D721Med (cell line): Measurements from ENCODE around the gene P2RY8.
"Not testable (repeated sequence)": the region's sequence is repeated elsewhere in the genome, so short reads cannot be mapped to it uniquely, and the experiment has no call there.

Source experiments
- DNase-seq: peaks from one replicate; pipeline ENCODE4 v3.0.0; 2011; ENCODE audit warnings: low spot score; ENCODE audit not compliant: insufficient read length
- FAIRE-seq: peaks from 2 replicates; lab custom pipeline; 2011; peaks lifted over from hg19 to GRCh38; lab: Jason Lieb, UNC
- TF ChIP-seq, protein P1 (sequence below): IDR thresholded peaks from 2 replicates; pipeline ENCODE4 v1.5.1; 2012; ENCODE audit warnings: mild to moderate bottlenecking, control low read depth; ENCODE audit not compliant: insufficient read depth; ENCODE audit errors: missing control alignments

Gene P2RY8

DNA sequence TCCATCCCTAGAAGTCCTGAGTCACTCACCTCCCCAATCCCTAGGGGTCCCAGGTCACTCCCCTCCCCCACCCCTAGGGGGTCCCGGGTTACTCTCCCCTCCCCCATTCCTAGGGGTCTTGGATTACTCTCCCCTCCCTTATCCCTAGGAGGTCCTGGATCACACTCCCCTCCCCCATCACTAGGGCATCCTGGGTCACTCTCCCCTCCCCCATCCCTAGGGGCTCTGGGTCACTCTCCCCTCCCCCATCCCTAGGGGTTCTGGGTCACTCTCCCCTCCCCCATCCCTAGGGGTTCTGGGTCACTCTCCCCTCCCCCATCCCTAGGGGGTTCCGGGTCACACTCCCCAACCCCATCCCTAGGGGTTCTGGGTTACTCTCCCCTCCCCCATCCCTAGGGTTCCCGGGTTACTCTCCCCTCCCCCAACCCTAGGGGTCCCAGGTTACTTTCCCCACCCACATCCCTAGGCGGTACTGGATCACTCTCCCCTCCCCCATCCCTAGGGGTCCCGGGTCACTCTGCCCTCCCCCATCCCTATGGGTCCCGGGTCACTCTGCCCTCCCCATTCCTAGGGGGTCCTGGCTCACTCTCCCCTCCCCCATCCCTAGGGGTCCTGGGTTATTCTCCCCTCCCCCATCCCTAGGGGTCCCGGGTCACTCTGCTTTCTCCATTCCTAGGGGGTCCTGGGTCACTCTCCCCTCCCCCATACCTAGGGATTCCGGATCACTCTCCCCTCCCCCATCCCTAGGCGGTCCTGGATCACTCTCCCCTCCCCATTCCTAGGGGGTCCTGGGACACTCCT is 86.4 kb downstream of the P2RY8 start:
- DNase-seq = no peak

DNA sequence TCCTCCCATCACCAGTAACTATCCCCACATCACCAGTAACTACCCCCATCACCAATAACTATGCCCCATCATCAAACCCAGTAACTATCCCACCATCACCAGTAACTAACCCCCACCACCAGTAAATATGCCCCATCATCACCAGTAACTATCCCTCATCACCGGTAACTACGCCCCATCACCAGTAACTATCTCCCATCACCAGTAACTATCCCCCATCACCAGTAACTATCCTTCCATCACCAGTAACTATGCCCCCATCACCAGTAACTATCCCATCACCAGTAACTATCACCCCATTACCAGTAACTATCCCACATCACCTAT is 87.2 kb downstream of the P2RY8 start:
- FAIRE-seq (no peak), DNase-seq (no peak)
- TF ChIP-seq, protein P1, sequence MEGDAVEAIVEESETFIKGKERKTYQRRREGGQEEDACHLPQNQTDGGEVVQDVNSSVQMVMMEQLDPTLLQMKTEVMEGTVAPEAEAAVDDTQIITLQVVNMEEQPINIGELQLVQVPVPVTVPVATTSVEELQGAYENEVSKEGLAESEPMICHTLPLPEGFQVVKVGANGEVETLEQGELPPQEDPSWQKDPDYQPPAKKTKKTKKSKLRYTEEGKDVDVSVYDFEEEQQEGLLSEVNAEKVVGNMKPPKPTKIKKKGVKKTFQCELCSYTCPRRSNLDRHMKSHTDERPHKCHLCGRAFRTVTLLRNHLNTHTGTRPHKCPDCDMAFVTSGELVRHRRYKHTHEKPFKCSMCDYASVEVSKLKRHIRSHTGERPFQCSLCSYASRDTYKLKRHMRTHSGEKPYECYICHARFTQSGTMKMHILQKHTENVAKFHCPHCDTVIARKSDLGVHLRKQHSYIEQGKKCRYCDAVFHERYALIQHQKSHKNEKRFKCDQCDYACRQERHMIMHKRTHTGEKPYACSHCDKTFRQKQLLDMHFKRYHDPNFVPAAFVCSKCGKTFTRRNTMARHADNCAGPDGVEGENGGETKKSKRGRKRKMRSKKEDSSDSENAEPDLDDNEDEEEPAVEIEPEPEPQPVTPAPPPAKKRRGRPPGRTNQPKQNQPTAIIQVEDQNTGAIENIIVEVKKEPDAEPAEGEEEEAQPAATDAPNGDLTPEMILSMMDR = no peak

More for the DNA sequence above, 86.4 kb downstream of the P2RY8 start:
- TF ChIP-seq, protein P1 = no peak
- no peak for FAIRE-seq

DNA sequence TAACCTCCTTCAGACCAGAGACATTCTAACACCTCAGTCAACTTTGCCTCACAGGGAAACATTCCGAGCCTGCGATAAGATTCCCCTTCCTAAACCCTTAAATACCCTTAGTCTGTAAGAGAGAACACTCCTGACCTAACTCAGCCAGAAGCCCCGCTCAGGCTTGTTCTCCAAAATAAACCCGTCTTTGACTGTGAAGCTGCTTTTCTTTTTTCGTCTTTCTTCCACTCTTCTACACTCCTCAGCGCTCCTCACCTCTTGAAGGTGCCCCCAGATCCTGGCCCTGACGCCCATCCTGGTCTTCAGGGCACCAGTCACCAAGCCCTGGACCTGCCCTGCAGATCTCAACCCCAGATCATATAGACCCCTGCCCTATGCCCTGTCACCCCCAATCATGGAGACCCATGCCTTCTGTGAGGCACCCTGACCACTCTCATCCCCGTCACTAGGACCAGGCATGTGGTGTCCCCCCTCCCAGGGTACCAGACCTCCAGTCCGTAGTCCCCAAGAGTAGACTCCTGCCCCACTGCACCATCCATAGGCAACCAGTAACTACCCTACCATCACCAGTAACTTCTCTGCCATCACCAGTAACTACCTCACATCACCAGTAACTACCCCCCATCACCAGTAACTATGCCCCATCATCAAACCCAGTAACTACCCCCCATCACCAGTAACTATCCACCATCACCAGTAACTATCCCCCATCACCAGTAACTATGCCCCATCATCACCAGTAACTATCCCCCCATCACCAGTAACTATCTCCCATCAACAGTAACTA is 87.8 kb downstream of the P2RY8 start:
- DNase-seq (no peak), FAIRE-seq (no peak)
- TF ChIP-seq, protein P1 = no peak

DNA sequence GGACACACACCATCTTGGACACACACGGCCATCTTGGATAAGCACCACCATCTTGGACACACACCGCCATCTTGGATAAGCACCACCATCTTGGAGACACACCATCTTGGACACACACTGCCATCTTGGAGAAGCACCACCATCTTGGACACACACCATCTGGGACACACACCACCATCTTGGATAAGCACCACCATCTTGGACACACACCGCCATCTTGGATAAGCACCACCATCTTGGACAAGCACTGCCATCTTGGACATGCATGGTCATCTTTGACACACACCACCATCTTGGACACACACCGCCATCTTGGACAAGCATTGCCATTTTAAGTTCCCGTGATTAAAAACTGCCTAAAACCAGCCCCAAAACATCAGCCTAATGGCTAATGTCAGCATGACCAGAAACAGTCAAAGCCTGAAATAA is 88.4 kb downstream of the P2RY8 start:
- not testable (repeated sequence) for FAIRE-seq, DNase-seq

DNA sequence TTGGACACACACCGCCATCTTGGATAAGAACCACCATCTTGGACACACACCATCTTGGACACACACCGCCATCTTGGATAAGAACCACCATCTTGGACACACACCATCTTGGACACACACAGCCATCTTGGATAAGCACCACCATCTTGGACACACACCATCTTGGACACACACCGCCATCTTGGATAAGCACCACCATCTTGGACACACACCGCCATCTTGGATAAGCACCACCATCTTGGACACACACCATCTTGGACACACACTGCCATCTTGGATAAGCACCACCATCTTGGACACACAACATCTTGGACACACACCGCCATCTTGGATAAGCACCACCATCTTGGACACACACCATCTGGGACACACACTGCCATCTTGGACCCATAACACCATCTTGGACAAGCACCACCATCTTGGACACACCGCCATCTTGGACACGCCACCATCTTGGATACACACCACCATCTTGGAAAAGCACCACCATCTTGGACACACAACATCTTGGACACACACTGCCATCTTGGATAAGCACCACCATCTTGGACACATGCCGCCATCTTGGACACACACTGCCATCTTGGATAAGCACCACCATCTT is 88.9 kb downstream of the P2RY8 start:
- not testable (repeated sequence) for FAIRE-seq, DNase-seq

DNA sequence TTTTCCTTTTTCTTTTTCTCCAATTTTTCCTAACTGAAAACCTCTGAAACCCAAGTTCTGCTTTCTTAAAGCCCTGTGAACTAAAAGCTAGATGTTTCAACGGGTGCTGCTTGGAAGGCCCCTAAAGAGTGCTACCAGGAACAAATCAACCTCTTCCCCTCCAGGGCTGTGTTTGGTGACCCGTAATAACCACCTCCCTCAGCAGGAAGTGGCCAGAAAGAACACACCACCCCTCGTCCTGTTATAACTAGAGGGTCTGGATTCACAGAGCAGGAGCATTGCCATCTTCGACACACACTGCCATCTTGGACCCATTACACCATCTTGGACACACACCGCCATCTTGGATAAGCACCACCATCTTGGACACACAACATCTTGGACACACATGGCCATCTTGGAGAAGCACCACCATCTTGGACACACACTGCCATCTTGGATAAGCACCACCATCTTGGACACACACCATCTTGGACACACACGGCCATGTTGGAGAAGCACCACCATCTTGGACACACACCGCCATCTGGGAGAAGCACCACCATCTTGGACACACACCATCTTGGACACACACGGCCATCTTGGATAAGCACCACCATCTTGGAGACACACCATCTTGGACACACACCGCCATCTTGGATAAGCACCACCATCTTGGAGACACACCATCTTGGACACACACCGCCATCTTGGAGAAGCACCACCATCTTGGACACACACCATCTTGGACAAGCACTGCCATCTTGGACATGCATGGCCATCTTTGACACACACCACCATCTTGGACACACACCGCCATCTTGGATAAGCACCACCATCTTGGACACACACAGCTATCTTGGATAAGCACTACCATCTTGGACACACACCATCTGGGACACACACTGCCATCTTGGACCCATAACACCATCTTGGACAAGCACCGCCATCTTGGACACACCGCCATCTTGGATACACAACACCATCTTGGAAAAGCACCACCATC is 89.7 kb downstream of the P2RY8 start:
- not testable (repeated sequence) for FAIRE-seq, DNase-seq

DNA sequence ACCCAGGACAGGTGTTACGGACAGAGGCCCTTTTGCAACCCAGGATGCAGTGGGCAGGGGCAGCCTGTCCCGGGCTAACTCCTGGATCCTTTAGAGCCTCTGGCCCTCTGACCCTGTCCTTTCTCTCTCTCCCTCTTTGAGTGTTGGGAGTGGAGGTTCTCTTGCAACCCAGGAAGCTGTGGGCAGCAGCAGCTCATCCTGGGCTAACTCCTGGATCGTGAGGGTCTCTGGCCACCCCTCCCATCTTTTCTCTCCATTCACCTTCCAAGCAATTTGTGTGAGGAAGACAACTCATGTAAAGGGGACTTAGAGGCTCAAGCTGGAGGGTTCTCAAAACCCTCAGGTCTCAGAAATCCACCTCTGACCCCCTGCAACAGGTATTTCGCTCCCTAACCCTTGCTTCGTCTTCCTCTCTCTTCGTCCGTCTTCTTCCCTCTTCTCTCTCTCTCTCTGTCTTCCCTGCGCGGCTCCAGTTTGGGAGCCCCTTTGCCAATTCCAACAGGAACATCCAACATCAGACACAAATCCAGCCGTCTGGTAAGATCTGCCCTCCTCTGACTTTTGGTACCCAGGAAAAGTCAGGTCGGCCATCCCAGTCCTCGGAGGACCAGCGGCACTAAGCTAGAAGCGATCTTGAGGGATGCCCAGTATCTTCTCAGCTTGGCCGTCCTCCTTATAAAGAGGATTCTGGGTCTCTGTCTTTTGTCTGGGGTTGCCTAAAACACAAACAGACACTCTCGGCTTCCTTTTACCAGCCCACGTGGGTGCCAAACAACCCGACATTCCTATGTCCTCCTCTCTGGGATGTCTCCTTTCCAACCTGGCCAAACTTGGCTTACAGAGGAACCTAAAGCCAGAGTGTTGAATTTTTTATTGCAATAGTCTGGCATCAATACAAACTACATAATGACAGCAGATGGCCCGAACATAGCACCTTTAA is 92.2 kb downstream of the P2RY8 start:
- DNase-seq (no peak), FAIRE-seq (no peak)

More for the DNA sequence above, 92.2 kb downstream of the P2RY8 start:
- TF ChIP-seq, protein P1 = no peak
